Caco-2 (cell line): ENCODE results near the gene PCSK9. TPM values are rescaled to one million over a fixed set of nuclear protein-coding genes. Genes with fewer than 3 reads are reported as not detected.

Experiments
- BruUV-seq: library from RNA; stranded (reverse); fragments of 400-500 nt; replicated peaks from 2 replicates; lab custom pipeline; 2021; lab: Mats Ljungman, UMichigan
- CTCF ChIA-PET: fragments of 300-600 bp; sonication (Branson Sonifier 250); formaldehyde crosslinking; loops from one replicate; lab custom pipeline; 2022; ENCODE audit warnings: antibody characterized with exemption; lab: Charles Lee
- POLR2A ChIA-PET: fragments of 300-600 bp; sonication (Branson Sonifier 250); formaldehyde crosslinking; loops from one replicate; lab custom pipeline; 2022; ENCODE audit warnings: antibody characterized with exemption; lab: Charles Lee
- DNase-seq, 2 experiments: peaks; one replicate each; pipeline versions ENCODE4 v3.0.0 to v3.0.0-alpha.2; 2020 to 2022
- H3K27me3 ChIP-seq: replicated peaks from 2 replicates; pipeline ENCODE4 v1.6.0; 2011; ENCODE audit warnings: low read length; ENCODE audit not compliant: control insufficient read depth, insufficient read depth
- H3K36me3 ChIP-seq: 2 replicates; pipeline ENCODE4 v1.5.1; 2011; ENCODE audit warnings: low read length; ENCODE audit not compliant: control insufficient read depth, insufficient read depth
- H3K4me1 ChIP-seq: fragments of 250-450 bp; sonication (Bioruptor Pico); 2 replicates; pipeline ENCODE4 v1.5.1; 2020; ENCODE audit warnings: mild to moderate bottlenecking
- H3K4me3 ChIP-seq: 2 replicates; pipeline ENCODE4 v1.5.1; 2011; ENCODE audit warnings: low read depth, mild to moderate bottlenecking, control low read depth, low read length
- H3K9me3 ChIP-seq: fragments of 250-450 bp; sonication (Bioruptor Pico); 2 replicates; pipeline ENCODE4 v1.5.1; 2020; ENCODE audit warnings: mild to moderate bottlenecking, moderate library complexity
- H3K27ac Mint-ChIP-seq: one replicate; pipeline ENCODE4 v1.8.0; 2022; ENCODE audit warnings: mixed read lengths; ENCODE audit not compliant: unreplicated experiment
- H3K27me3 Mint-ChIP-seq: one replicate; pipeline ENCODE4 v1.8.0; 2022; ENCODE audit warnings: mixed read lengths; ENCODE audit not compliant: insufficient read depth, unreplicated experiment
- H3K36me3 Mint-ChIP-seq: one replicate; pipeline ENCODE4 v1.8.0; 2022; ENCODE audit warnings: mild to moderate bottlenecking, mixed read lengths; ENCODE audit not compliant: insufficient read depth, unreplicated experiment
- H3K4me1 Mint-ChIP-seq: one replicate; pipeline ENCODE4 v1.8.0; 2022; ENCODE audit warnings: low read depth, mixed read lengths; ENCODE audit not compliant: unreplicated experiment
- H3K4me3 Mint-ChIP-seq: one replicate; pipeline ENCODE4 v1.8.0; 2022; ENCODE audit warnings: mild to moderate bottlenecking, moderate library complexity, mixed read lengths; ENCODE audit not compliant: unreplicated experiment
- H3K9me3 Mint-ChIP-seq: one replicate; pipeline ENCODE4 v1.8.0; 2022; ENCODE audit warnings: mixed read lengths; ENCODE audit not compliant: unreplicated experiment
- intact Hi-C: fragments of 100-400 bp; cut with micrococcal nuclease; formaldehyde crosslinking; loops from one replicate; pipeline ENCODE4 v1.10.0; 2022; ENCODE audit not compliant: unreplicated experiment
- total RNA-seq: library from RNA; stranded (reverse); gene quantifications from 2 replicates; pipeline ENCODE4 v1.2.3, GENCODE V29; 2022
- TF ChIP-seq, protein P1 (sequence below), 2 experiments: fragments of 200-600 bp in 1 of 2; IDR thresholded peaks; 1 replicate in 1 of 2; 2 replicates in 1 of 2; pipeline versions ENCODE4 v1.5.1 to v1.8.0; 2011 to 2022; ENCODE audit warnings: antibody characterized with exemption in 1 of 2, control low read depth in 1 of 2, inconsistent platforms in 1 of 2, low read depth in 1 of 2, low read length in 1 of 2, mild to moderate bottlenecking in 1 of 2, moderate library complexity in 1 of 2; ENCODE audit not compliant: insufficient read depth in 1 of 2, severe bottlenecking in 1 of 2, unreplicated experiment in 1 of 2

PCSK9 gene
- total RNA-seq, 1 experiment from 2014 or later: 29.4 TPM

GRCh38 chr1:55084257-55084656, 44.9 kb downstream of the PCSK9 start:
- Histone ChIP-seq H3K27me3 (no peaks in the 10 kb centered on the region), H3K36me3 (no peaks in the 10 kb centered on the region; the same call in 1 of the 2 replicates), H3K9me3 (no peaks in the 10 kb centered on the region), H3K4me3 (no peak overlapping the region), H3K4me1 (no peaks in the 10 kb centered on the region)
- POLR2A ChIA-PET: no interaction called here
- no peak for DNase-seq
- Mint-ChIP-seq H3K27me3 (no peaks in the 10 kb centered on the region), H3K9me3 (no peaks in the 10 kb centered on the region), H3K4me1 (peaks cover 10% of the 10 kb centered on the region), H3K27ac (no peak overlapping the region), H3K4me3 (no peak overlapping the region), H3K36me3 (peaks cover 50% of the 10 kb centered on the region)
- BruUV-seq: no TSS peak
- intact Hi-C loops: no loop called here
- TF ChIP-seq, protein P1, sequence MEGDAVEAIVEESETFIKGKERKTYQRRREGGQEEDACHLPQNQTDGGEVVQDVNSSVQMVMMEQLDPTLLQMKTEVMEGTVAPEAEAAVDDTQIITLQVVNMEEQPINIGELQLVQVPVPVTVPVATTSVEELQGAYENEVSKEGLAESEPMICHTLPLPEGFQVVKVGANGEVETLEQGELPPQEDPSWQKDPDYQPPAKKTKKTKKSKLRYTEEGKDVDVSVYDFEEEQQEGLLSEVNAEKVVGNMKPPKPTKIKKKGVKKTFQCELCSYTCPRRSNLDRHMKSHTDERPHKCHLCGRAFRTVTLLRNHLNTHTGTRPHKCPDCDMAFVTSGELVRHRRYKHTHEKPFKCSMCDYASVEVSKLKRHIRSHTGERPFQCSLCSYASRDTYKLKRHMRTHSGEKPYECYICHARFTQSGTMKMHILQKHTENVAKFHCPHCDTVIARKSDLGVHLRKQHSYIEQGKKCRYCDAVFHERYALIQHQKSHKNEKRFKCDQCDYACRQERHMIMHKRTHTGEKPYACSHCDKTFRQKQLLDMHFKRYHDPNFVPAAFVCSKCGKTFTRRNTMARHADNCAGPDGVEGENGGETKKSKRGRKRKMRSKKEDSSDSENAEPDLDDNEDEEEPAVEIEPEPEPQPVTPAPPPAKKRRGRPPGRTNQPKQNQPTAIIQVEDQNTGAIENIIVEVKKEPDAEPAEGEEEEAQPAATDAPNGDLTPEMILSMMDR (IDR thresholded peaks at IDR 0.05; ENCODE audit: insufficient read depth in 1 of 2, low read depth in 1 of 2, low read length in 1 of 2, severe bottlenecking in 1 of 2, unreplicated experiment in 1 of 2): no peak
- CTCF ChIA-PET: no interaction called here

DNA sequence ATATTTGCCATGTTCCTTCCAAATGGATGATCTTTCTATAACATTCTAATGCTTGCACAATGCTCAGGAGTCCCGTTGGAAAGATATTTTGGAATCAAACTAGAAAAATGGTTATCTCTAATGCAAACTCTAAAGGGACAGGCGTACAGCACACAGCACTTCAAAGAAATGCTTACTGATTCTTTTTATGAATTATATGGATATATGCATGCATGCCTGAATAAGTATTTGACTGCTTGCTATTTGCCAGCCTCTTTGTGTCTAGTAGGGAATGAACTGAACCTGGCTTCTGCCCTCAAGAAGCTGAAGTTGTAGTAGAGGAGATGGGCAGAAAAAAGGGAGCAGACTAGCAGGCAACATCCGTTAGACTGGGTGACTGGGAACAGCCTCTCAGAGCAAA, 48.1 kb downstream of the PCSK9 start:
- Histone ChIP-seq H3K27me3 (no peaks in the 10 kb centered on the region), H3K36me3 (peaks cover 1% of the 10 kb centered on the region; the same call in 1 of the 2 replicates), H3K4me1 (no peaks in the 10 kb centered on the region), H3K4me3 (no peak overlapping the region), H3K9me3 (no peaks in the 10 kb centered on the region)
- H3K27me3 Mint-ChIP-seq: no peaks in the 10 kb centered on the region
- ChIA-PET POLR2A (no interaction called here), CTCF (no interaction called here)
- peaks cover 49% of the 10 kb centered on the region for H3K36me3 Mint-ChIP-seq
- no peaks in the 10 kb centered on the region for H3K9me3 Mint-ChIP-seq
- intact Hi-C loops: no loop called here
- BruUV-seq: no TSS peak
- DNase-seq: no peak
- no peak overlapping the region for H3K27ac Mint-ChIP-seq
- H3K4me3 Mint-ChIP-seq: no peak overlapping the region
- no peaks in the 10 kb centered on the region for H3K4me1 Mint-ChIP-seq
- TF ChIP-seq, protein P1 (IDR thresholded peaks at IDR 0.05; ENCODE audit: insufficient read depth in 1 of 2, low read depth in 1 of 2, low read length in 1 of 2, severe bottlenecking in 1 of 2, unreplicated experiment in 1 of 2): no peak

- Mint-ChIP-seq H3K9me3 (no peaks in the 10 kb centered on the region), H3K36me3 (peaks cover 44% of the 10 kb centered on the region), H3K4me1 (no peaks in the 10 kb centered on the region), H3K4me3 (no peak overlapping the region), H3K27me3 (no peaks in the 10 kb centered on the region), H3K27ac (no peak overlapping the region)
- CTCF ChIA-PET: no interaction called here
- no TSS peak for BruUV-seq
- TF ChIP-seq, protein P1 (IDR thresholded peaks at IDR 0.05; ENCODE audit: insufficient read depth in 1 of 2, low read depth in 1 of 2, low read length in 1 of 2, severe bottlenecking in 1 of 2, unreplicated experiment in 1 of 2): no peak
- POLR2A ChIA-PET: no interaction called here
- H3K4me1 ChIP-seq: no peaks in the 10 kb centered on the region
- peaks cover 1% of the 10 kb centered on the region; the same call in 1 of the 2 replicates for H3K36me3 ChIP-seq
- no peak overlapping the region for H3K4me3 ChIP-seq
- intact Hi-C loops: no loop called here
- no peak for DNase-seq
- no peaks in the 10 kb centered on the region for H3K27me3 ChIP-seq
- no peaks in the 10 kb centered on the region for H3K9me3 ChIP-seq
These were observed 49.1 kb downstream of the PCSK9 start for GRCh38 chr1:55088413-55088812.
